Activated naive CD8-positive, alpha-beta T cell (primary cell): ENCODE measurements around the gene CTNND2.

Source experiments
- H3K27ac Mint-ChIP-seq: one replicate; pipeline ENCODE4 v1.8.0; 2021; ENCODE audit warnings: mixed read lengths
- H3K27me3 Mint-ChIP-seq: one replicate; pipeline ENCODE4 v1.8.0; 2021; ENCODE audit warnings: mixed read lengths
- H3K36me3 Mint-ChIP-seq: one replicate; pipeline ENCODE4 v1.8.0; 2021; ENCODE audit warnings: mixed read lengths
- H3K4me1 Mint-ChIP-seq: one replicate; pipeline ENCODE4 v1.8.0; 2021; ENCODE audit warnings: low read depth, mixed read lengths
- H3K4me3 Mint-ChIP-seq: one replicate; pipeline ENCODE4 v1.8.0; 2021; ENCODE audit warnings: mild to moderate bottlenecking, mixed read lengths
- H3K9me3 Mint-ChIP-seq: one replicate; pipeline ENCODE4 v1.8.0; 2021; ENCODE audit warnings: low read depth, mixed read lengths

CTNND2 gene

DNA sequence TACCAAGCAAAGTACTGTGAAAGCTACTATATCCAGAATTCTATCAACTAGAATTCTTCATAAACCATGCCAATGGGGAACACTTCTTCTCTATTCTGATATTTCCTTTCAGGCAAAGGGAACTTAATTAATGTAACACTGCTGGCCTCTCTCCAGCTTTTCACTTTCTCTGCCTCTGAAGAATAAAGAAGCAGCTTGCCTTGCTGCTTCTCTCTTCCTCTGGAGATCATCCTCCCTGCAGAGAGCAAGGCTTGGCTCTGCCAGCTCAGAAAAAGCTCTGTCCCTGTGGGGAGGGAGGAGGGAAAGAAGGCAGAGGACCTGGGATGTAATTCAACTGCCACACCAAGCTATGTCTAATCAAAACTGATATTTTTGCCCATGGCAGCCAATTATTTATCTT is 6.5 kb downstream of the CTNND2 start:
- H3K27ac Mint-ChIP-seq: no peak overlapping the region
- no peak overlapping the region for H3K4me3 Mint-ChIP-seq

DNA sequence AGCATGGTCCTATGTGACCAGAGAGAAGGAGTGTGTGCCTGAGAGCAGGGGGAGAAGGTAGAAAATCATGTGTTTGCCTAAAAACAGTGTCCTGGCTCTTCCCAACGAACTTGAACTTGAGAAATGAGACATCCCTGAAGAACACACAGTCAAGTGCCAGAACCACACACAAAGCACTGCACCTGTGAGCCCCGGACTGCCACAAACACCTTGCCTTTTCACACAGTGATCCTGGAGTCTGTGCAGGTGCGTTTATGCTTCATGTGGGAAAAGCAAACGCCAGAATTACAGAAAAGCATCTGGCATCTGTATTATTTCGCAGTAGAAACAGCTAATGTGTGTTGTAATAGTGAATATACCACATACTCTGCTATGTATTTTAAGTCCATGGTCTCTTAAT is 9.3 kb downstream of the CTNND2 start:
- no peak overlapping the region for H3K27ac Mint-ChIP-seq
- H3K4me1 Mint-ChIP-seq: no peaks in the 10 kb centered on the region
- H3K36me3 Mint-ChIP-seq: no peaks in the 10 kb centered on the region
- H3K4me3 Mint-ChIP-seq: no peak overlapping the region
- H3K27me3 Mint-ChIP-seq: no peaks in the 10 kb centered on the region
- H3K9me3 Mint-ChIP-seq: peaks cover 11% of the 10 kb centered on the region

More for the DNA sequence above, 6.5 kb downstream of the CTNND2 start:
- Mint-ChIP-seq H3K9me3 (peaks cover 11% of the 10 kb centered on the region), H3K36me3 (no peaks in the 10 kb centered on the region), H3K27me3 (peaks cover 10% of the 10 kb centered on the region), H3K4me1 (peaks cover under 1% of the 10 kb centered on the region)

DNA sequence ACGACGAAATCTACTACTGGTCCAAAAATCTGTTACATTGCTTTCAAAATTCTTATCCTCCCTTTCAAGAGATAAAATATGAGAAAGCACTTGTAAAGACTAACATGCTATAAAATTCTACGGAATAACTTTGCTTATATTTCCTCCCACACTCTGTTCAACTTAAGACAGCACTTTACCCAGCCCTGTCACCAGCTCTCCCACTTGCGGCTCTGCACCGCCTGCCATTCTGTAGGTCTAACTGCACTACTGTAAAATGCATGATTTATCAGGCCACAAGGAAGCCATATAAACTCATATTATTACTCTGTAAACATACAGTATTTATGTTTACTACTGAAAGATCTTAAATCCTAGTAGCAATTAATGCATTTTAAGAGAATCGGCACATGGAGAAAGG is 11.4 kb downstream of the CTNND2 start:
- Mint-ChIP-seq H3K4me3 (no peak overlapping the region), H3K27me3 (no peaks in the 10 kb centered on the region), H3K27ac (no peak overlapping the region), H3K36me3 (no peaks in the 10 kb centered on the region), H3K9me3 (peaks cover 11% of the 10 kb centered on the region), H3K4me1 (no peaks in the 10 kb centered on the region)

DNA sequence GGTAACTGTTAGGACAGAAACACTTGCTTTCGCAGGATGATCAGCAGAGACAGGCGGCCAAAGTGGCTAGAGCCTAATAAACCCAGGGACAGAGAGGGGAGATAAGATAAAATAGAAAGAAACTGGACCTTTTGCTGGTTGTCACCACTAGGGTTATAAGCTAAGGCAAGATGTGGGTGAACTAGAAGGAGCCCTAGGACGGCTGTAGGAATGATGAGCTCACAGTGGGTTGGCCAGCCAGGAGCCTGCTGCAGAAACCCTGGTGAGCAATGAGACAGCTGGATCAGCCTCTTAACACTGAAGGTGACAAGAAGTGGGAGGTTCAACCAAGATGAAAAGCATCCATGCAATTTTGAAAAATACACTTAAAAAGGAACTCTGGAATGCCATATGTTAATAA is 13.5 kb downstream of the CTNND2 start:
- no peaks in the 10 kb centered on the region for H3K36me3 Mint-ChIP-seq
- no peak overlapping the region for H3K4me3 Mint-ChIP-seq
- no peaks in the 10 kb centered on the region for H3K4me1 Mint-ChIP-seq
- no peak overlapping the region for H3K27ac Mint-ChIP-seq
- H3K9me3 Mint-ChIP-seq: peaks cover 8% of the 10 kb centered on the region
- no peaks in the 10 kb centered on the region for H3K27me3 Mint-ChIP-seq

DNA sequence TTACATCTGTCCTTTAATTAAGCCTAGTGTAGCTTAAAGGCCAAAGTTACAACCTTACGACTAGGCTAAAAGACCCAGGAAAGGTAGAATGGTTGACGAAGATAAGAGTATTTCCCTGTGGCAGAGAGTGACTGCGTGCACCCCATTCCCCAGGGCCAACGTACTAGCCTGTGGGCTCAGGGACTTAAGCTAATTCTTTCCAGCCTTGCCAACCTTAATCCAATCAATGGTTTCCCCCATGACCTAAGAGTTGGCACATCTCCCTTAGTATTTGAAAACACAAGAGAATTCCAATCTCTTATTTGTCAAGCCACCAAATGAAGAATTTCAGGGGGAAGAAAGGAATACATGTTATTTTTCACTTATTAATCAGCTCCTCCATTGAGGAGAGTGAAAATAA is 16.0 kb downstream of the CTNND2 start:
- peaks cover 15% of the 10 kb centered on the region for H3K9me3 Mint-ChIP-seq
- H3K4me1 Mint-ChIP-seq: no peaks in the 10 kb centered on the region
- no peak overlapping the region for H3K4me3 Mint-ChIP-seq
- H3K36me3 Mint-ChIP-seq: no peaks in the 10 kb centered on the region
- no peak overlapping the region for H3K27ac Mint-ChIP-seq
- H3K27me3 Mint-ChIP-seq: no peaks in the 10 kb centered on the region

DNA sequence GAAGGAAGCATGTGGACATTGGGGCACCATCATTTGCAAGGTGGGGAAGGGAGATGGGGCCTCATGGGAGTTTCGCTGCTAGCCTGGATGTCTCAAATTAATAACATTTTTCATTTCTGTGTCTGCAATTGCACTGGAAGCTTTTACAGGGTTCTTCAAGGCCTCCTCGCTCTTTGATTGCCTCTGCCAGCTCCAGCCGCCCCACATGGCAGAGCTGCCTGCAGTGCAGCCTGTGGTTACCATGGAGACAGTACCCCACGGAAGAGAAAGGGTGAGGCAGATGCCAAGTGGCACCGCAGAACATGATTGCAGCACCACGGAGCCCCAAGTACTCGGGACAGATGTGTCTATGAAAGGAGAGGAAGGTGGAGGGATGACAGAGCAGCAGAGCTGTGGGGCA is 25.4 kb downstream of the CTNND2 start:
- H3K27me3 Mint-ChIP-seq: no peaks in the 10 kb centered on the region
- H3K36me3 Mint-ChIP-seq: no peaks in the 10 kb centered on the region
- H3K27ac Mint-ChIP-seq: no peak overlapping the region
- no peak overlapping the region for H3K4me3 Mint-ChIP-seq
- no peaks in the 10 kb centered on the region for H3K4me1 Mint-ChIP-seq
- peaks cover 35% of the 10 kb centered on the region for H3K9me3 Mint-ChIP-seq

DNA sequence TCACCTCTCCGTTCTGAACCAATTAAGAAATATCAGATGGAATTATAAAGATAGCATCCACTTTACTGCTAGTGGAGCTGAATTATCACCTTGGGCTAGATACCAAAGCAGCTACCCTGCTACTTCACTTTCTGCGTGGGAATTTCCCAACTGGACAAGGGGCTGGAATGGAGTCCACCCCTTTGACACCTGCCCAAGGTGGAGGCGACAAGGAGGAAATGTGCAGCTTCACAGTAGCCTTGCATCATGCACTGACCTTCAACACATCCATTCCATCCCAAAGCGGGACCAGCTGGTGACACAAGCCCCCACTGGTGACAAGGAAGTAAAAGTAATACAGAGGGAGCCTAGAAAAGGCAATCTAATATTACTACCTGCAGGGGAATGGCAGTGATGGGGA is 30.7 kb downstream of the CTNND2 start:
- no peaks in the 10 kb centered on the region for H3K36me3 Mint-ChIP-seq
- no peaks in the 10 kb centered on the region for H3K27me3 Mint-ChIP-seq
- no peak overlapping the region for H3K4me3 Mint-ChIP-seq
- H3K9me3 Mint-ChIP-seq: peaks cover 5% of the 10 kb centered on the region
- no peaks in the 10 kb centered on the region for H3K4me1 Mint-ChIP-seq
- no peak overlapping the region for H3K27ac Mint-ChIP-seq

DNA sequence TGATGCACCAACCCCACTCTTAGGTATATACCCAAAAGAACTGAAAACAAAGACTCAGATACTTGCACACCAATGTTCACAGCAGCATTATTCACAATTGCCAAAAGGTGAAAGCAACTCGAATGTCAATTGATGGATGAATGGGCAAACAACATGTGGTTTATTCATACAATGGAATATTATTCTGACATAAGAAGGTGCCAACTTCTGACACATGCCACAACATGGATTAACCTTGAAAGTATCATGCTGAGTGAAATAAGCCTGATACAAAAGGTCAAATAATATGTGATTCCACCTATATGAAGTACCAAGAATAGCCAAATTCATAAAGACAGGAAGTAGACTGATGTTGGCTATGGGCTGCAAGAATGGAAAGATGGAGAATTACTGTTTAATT is 35.0 kb downstream of the CTNND2 start:
- Mint-ChIP-seq H3K36me3 (no peaks in the 10 kb centered on the region), H3K9me3 (peaks cover 3% of the 10 kb centered on the region), H3K27me3 (no peaks in the 10 kb centered on the region), H3K27ac (no peak overlapping the region), H3K4me3 (no peak overlapping the region), H3K4me1 (no peaks in the 10 kb centered on the region)

DNA sequence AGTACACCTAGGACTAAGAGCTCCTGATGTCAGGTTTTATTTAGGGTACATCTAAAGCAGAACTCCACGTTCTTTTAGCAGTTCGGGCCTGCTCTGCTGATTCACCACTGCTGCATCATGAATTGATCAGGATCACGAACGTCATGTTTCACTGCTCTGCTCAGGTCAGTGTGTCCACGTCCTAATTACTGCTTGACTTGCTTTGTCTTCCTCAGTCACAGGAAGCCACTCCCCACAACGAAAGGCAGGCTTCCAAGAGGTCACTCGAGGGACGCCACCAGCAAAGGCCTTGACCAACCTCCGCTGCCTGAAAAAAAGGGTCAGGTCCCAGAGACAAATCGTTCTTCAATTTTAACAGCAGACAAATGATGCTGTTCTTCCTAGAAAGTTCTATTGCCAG is 40.3 kb downstream of the CTNND2 start:
- no peak overlapping the region for H3K27ac Mint-ChIP-seq
- H3K36me3 Mint-ChIP-seq: no peaks in the 10 kb centered on the region
- H3K4me1 Mint-ChIP-seq: no peaks in the 10 kb centered on the region
- no peaks in the 10 kb centered on the region for H3K27me3 Mint-ChIP-seq
- peaks cover 12% of the 10 kb centered on the region for H3K9me3 Mint-ChIP-seq
- no peak overlapping the region for H3K4me3 Mint-ChIP-seq

DNA sequence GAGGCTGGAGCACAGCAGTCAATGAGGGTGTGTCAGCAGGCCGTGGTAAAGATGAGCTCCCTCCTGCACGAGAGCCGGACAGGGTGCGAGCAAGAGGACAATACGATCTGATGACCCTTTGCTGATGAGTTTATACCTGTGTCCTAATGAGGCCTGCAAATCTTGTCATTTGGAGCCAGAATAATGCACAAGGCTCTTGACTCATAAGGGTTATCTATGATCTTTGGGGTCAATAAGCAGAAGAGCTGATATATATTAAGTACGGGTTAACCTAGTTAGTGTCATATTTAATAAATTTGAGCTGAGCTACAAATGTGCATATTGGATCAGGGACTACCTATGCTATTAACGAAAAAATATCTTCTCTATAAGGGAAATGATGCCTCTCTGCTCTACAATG is 46.9 kb downstream of the CTNND2 start:
- Mint-ChIP-seq H3K4me3 (no peak overlapping the region), H3K4me1 (no peaks in the 10 kb centered on the region), H3K27me3 (no peaks in the 10 kb centered on the region), H3K27ac (no peak overlapping the region), H3K36me3 (no peaks in the 10 kb centered on the region), H3K9me3 (peaks cover 13% of the 10 kb centered on the region)

DNA sequence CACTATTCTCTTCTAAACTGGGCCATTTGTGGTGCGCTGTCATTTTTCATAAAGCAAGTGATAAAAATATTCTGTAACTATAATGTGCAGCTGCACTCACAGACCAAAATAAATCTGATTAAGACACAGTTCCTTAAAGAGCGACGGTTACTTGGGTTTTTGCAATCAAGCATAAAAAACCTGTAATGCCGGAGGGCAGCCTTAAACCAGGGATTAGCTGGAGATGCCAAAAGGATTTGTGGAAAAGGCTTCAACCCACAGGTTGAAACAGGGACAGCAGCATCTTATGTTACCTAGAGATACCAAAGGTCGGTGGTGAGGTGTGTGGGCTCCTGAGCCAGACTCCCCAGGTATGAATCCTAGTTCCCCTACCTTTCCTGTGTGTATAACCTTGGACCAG is 49.3 kb downstream of the CTNND2 start:
- H3K27me3 Mint-ChIP-seq: no peaks in the 10 kb centered on the region
- no peak overlapping the region for H3K27ac Mint-ChIP-seq
- H3K4me3 Mint-ChIP-seq: no peak overlapping the region
- no peaks in the 10 kb centered on the region for H3K36me3 Mint-ChIP-seq
- no peaks in the 10 kb centered on the region for H3K4me1 Mint-ChIP-seq
- peaks cover 5% of the 10 kb centered on the region for H3K9me3 Mint-ChIP-seq

DNA sequence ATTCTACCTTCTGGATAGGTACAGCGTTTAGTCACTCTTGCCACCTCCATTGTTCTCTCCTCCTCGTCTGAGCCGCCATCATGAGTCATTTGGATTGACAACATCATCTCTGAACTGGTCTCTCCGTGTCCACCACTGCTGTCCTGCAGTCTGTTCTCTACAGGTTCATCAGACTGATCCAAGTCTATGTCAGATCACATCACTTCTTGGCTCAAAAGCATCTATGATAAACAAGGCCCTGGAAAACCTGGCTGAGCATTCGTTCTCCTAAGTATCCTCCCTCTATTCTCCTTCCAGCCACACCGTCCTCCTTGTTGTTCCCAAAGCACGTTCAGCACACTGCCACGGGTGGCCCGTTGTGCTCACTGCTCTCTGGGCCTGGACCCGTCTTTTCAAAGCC is 50.5 kb downstream of the CTNND2 start:
- Mint-ChIP-seq H3K27ac (no peak overlapping the region), H3K4me3 (no peak overlapping the region)

DNA sequence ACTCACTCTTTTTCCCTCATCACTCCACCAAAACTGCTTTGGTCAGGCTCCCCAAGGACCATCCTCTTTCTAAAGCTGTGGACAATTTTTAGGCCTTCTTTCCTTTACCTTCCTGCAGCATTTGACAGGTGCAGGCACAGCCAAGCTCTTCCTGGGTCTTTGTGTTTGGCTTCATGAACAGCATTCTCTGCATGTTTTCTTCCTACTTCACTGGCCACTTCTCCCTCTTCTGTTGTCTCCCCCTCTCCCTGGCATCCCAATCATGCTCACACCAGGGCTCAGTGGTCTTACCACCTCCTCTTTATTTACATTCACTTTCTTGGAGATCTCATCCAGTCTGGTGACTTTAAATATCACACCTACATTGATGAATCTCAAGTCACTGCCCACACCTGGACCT is 51.1 kb downstream of the CTNND2 start:
- H3K4me3 Mint-ChIP-seq: no peak overlapping the region
- no peaks in the 10 kb centered on the region for H3K27me3 Mint-ChIP-seq
- no peaks in the 10 kb centered on the region for H3K36me3 Mint-ChIP-seq

More for the DNA sequence above, 50.5 kb downstream of the CTNND2 start:
- Mint-ChIP-seq H3K27me3 (no peaks in the 10 kb centered on the region), H3K36me3 (no peaks in the 10 kb centered on the region), H3K9me3 (peaks cover 5% of the 10 kb centered on the region), H3K4me1 (no peaks in the 10 kb centered on the region)

DNA sequence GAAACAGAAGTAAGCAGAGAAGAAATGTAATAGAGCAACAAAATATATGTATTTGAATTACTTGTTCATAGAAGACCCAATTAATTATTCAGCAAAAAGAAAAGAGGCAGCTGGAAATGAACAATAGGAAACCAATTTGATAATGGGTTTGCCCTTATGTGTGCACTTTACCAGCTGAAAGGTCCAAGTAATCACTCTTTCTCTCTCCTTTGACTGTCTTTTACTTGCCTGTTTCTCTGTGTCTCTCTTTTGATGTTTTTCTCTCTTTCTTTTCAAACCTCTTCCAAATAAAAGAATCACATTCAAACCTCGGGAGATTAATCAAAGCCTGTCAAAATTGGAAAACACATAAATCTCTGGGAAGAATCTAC is 51.5 kb downstream of the CTNND2 start:
- Mint-ChIP-seq H3K27me3 (no peaks in the 10 kb centered on the region), H3K4me3 (no peak overlapping the region), H3K9me3 (peaks cover 5% of the 10 kb centered on the region), H3K27ac (no peak overlapping the region), H3K4me1 (no peaks in the 10 kb centered on the region), H3K36me3 (no peaks in the 10 kb centered on the region)

More for the DNA sequence above, 51.1 kb downstream of the CTNND2 start:
- Mint-ChIP-seq H3K9me3 (peaks cover 5% of the 10 kb centered on the region), H3K27ac (no peak overlapping the region), H3K4me1 (no peaks in the 10 kb centered on the region)

DNA sequence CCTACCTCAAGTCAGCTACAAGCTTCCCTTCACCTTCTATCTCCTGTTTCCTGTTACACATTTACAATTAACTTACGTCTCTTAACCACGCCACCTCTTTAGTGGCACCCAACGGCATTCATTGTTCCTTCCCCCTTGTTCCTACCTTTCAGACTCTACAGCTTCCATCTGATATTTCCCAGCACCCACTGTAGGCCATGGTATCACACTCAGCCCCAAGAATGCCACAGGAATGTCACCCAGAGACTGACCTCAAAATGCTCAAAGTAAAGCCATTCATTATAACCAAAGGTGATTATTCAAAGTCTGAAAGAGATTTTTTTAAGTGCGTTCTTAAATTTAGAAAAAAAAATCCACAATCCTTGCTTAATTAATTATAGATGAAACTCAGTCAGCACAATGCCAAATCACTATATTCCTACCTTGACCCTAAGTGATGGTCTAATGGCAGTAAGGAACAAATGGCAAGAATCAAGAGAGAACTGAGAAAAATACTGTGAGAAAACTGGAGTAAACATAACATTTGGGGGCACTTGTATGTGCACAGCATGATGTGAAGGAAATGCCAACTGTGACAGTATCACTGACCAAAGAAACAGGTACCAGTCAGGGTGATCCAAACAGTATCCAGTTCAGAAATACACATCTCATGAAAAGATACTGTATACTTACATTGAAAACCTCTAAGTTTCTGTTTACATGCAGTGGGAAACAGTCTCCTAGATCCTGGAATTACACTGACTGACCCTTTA is 52.1 kb downstream of the CTNND2 start:
- Mint-ChIP-seq H3K9me3 (no peaks in the 10 kb centered on the region), H3K36me3 (no peaks in the 10 kb centered on the region), H3K4me1 (no peaks in the 10 kb centered on the region), H3K27ac (no peak overlapping the region), H3K4me3 (no peak overlapping the region), H3K27me3 (no peaks in the 10 kb centered on the region)

DNA sequence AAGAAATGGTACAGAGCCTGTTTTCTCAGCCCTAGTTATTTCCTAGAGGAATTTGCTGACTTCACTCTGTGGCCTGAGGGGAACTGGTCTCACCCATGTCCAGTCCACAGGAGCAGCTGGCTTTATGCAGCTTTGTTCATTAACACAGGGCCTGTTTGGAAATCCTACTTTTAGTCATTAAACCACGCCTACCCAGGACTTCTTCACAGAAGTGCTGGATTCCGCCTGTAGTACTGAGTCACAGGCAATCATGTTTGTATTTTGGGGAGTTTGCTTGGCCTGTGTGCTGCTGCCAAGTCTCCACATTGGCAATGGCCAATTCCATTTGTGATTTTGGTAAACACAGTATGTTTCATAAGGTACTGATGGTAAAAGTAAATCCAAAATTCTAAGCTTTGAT is 52.8 kb downstream of the CTNND2 start:
- H3K27me3 Mint-ChIP-seq: no peaks in the 10 kb centered on the region
- H3K9me3 Mint-ChIP-seq: no peaks in the 10 kb centered on the region
- H3K4me3 Mint-ChIP-seq: no peak overlapping the region
- no peaks in the 10 kb centered on the region for H3K4me1 Mint-ChIP-seq
- no peak overlapping the region for H3K27ac Mint-ChIP-seq
- H3K36me3 Mint-ChIP-seq: no peaks in the 10 kb centered on the region
